DOHH2 (cell line): ENCODE results near the gene SH3GL3.
A peak's percentile ranks its signal among the peaks of the same experiment; 100 is the strongest.

ENCODE experiments used
- H3F3A ChIP-seq: fragments of 200-600 bp; sonication (generic), shearing (Covaris generic); 2 replicates; pipeline ENCODE4 v1.6.0; 2016; ENCODE audit warnings: antibody characterized with exemption, mild to moderate bottlenecking; ENCODE audit not compliant: control insufficient read depth, insufficient read depth
- H3K27ac ChIP-seq: fragments of 200-600 bp; sonication (generic); 2 replicates; pipeline ENCODE4 v1.5.1; 2014; ENCODE audit warnings: low read depth, mild to moderate bottlenecking, low read length, moderate library complexity
- H3K27me3 ChIP-seq: fragments of 200-600 bp; sonication (generic); 2 replicates; pipeline ENCODE4 v1.6.1; 2014; ENCODE audit warnings: mild to moderate bottlenecking, low read length, mixed read lengths; ENCODE audit not compliant: control insufficient read depth
- H3K36me3 ChIP-seq: fragments of 200-600 bp; sonication (generic); 2 replicates; pipeline ENCODE4 v1.6.1; 2014; ENCODE audit warnings: mild to moderate bottlenecking, low read length, moderate library complexity, mixed read lengths; ENCODE audit not compliant: control insufficient read depth
- H3K4me1 ChIP-seq: fragments of 200-600 bp; sonication (generic); 2 replicates; pipeline ENCODE4 v1.6.1; 2014; ENCODE audit warnings: mild to moderate bottlenecking, low read length, mixed read lengths; ENCODE audit not compliant: control insufficient read depth
- H3K4me2 ChIP-seq: fragments of 200-600 bp; sonication (generic); 2 replicates; pipeline ENCODE4 v1.6.0; 2014; ENCODE audit warnings: mild to moderate bottlenecking, low read length, moderate library complexity
- H3K4me3 ChIP-seq: fragments of 200-600 bp; sonication (generic); 2 replicates; pipeline ENCODE4 v1.5.1; 2014; ENCODE audit warnings: mild to moderate bottlenecking, low read length, mixed read lengths
- H3K79me2 ChIP-seq: fragments of 200-600 bp; sonication (generic); 2 replicates; pipeline ENCODE4 v1.6.1; 2014; ENCODE audit warnings: mild to moderate bottlenecking, low read length, mixed read lengths; ENCODE audit not compliant: control insufficient read depth
- H3K9me2 ChIP-seq: fragments of 200-600 bp; sonication (generic); replicated peaks from 2 replicates; pipeline ENCODE4 v1.6.1; 2014; ENCODE audit warnings: mild to moderate bottlenecking, low read length, mixed read lengths; ENCODE audit not compliant: control insufficient read depth
- H3K9me3 ChIP-seq: fragments of 200-600 bp; sonication (generic); 2 replicates; pipeline ENCODE4 v1.6.1; 2014; ENCODE audit warnings: antibody characterized with exemption, low read length, mixed read lengths; ENCODE audit not compliant: control insufficient read depth, insufficient read depth
- H4K20me1 ChIP-seq: fragments of 200-600 bp; sonication (generic); 2 replicates; pipeline ENCODE4 v1.6.0; 2014; ENCODE audit warnings: low read depth, mild to moderate bottlenecking, antibody characterized with exemption, low read length, moderate library complexity; ENCODE audit not compliant: control insufficient read depth, insufficient read depth
- EZH2phosphoT487 ChIP-seq: fragments of 200-600 bp; sonication (generic); IDR thresholded peaks from 2 replicates; pipeline ENCODE4 v1.6.1; 2017; ENCODE audit warnings: borderline replicate concordance, mild to moderate bottlenecking, antibody characterized with exemption, low read length, moderate library complexity, mixed read lengths
- TF ChIP-seq, protein P1 (sequence below): fragments of 200-600 bp; sonication (generic); IDR thresholded peaks from one replicate; pipeline ENCODE4 v1.5.1; 2014; ENCODE audit warnings: antibody characterized with exemption, mild to moderate bottlenecking, low read depth, low read length; ENCODE audit not compliant: poor library complexity, severe bottlenecking

SH3GL3 gene

DNA sequence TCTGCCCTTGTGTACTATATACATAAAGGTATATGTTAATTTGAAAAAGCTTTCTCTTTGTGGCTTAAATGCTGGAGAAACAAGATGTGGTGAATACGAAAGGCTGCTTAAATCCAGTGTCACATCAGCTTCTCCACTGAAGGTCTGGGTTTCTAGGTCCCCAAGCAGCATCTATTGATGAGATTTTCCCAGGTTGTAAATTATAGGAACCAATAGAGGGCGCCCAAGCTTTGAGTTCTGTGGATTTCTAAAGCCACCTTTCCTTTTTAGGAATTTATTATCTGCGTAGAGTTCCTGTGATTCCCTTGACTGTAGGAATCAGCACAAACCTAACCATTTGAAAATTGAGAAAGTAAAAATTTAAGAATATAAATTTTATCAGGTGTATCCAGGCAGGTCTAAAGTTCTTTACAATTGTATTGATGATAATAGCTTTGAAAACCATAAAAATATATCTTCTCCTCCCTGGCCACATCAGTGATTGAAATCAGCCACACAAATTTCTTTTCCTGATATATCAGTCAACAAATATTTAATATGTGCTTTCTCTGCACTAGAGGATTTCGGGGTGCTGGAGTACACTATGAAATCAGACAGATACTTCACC is 118.5 kb downstream of the SH3GL3 start:
- H3K36me3 ChIP-seq: no peaks in the 10 kb centered on the region
- no peak overlapping the region for H3K27ac ChIP-seq
- H3F3A ChIP-seq: no peaks in the 10 kb centered on the region
- no peaks in the 10 kb centered on the region for H3K9me2 ChIP-seq
- H3K79me2 ChIP-seq: no peaks in the 10 kb centered on the region
- no peaks in the 10 kb centered on the region for H3K9me3 ChIP-seq
- H3K4me2 ChIP-seq: no peak overlapping the region
- no peak for TF ChIP-seq EZH2phosphoT487
- TF ChIP-seq, protein P1, sequence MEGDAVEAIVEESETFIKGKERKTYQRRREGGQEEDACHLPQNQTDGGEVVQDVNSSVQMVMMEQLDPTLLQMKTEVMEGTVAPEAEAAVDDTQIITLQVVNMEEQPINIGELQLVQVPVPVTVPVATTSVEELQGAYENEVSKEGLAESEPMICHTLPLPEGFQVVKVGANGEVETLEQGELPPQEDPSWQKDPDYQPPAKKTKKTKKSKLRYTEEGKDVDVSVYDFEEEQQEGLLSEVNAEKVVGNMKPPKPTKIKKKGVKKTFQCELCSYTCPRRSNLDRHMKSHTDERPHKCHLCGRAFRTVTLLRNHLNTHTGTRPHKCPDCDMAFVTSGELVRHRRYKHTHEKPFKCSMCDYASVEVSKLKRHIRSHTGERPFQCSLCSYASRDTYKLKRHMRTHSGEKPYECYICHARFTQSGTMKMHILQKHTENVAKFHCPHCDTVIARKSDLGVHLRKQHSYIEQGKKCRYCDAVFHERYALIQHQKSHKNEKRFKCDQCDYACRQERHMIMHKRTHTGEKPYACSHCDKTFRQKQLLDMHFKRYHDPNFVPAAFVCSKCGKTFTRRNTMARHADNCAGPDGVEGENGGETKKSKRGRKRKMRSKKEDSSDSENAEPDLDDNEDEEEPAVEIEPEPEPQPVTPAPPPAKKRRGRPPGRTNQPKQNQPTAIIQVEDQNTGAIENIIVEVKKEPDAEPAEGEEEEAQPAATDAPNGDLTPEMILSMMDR: peak; percentile 65
- H3K4me1 ChIP-seq: peaks cover 3% of the 10 kb centered on the region; the same call in 1 of the 2 replicates
- no peak overlapping the region for H3K4me3 ChIP-seq
- no peaks in the 10 kb centered on the region for H4K20me1 ChIP-seq
- no peaks in the 10 kb centered on the region for H3K27me3 ChIP-seq

DNA sequence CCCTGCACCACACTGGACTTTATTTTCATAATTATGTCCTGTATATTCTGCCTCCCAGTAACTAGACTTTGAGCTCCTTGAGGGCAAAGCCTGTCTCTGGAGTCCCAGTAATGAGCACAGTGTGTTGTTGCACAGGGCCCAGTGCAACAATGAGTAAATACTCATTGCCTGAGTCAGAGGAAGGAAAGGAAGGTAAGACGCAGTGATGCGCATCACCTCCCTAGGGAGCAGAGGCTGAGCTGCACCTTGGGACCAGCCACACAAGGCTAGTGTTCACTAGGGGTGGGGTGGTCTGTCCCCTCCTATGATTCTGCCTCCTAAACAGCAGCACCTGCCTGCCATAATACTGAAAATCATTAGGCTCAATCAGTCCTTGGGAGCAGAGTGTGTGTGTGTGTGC is 120.2 kb downstream of the SH3GL3 start:
- no peak overlapping the region for H3K27ac ChIP-seq
- H3K4me1 ChIP-seq: peaks cover 3% of the 10 kb centered on the region; the same call in 1 of the 2 replicates
- no peaks in the 10 kb centered on the region for H3F3A ChIP-seq
- H3K4me3 ChIP-seq: no peak overlapping the region
- TF ChIP-seq, protein P1: no peak
- TF ChIP-seq EZH2phosphoT487: no peak
- no peak overlapping the region for H3K4me2 ChIP-seq
- no peaks in the 10 kb centered on the region for H3K27me3 ChIP-seq
- H3K9me2 ChIP-seq: no peaks in the 10 kb centered on the region
- H4K20me1 ChIP-seq: no peaks in the 10 kb centered on the region
- no peaks in the 10 kb centered on the region for H3K36me3 ChIP-seq
- no peaks in the 10 kb centered on the region for H3K9me3 ChIP-seq
- H3K79me2 ChIP-seq: no peaks in the 10 kb centered on the region

- Histone ChIP-seq H3K27ac (no peak overlapping the region), H4K20me1 (no peaks in the 10 kb centered on the region), H3K9me3 (no peaks in the 10 kb centered on the region), H3F3A (no peaks in the 10 kb centered on the region), H3K36me3 (no peaks in the 10 kb centered on the region), H3K4me1 (peaks cover 3% of the 10 kb centered on the region; the same call in 1 of the 2 replicates), H3K27me3 (no peaks in the 10 kb centered on the region), H3K79me2 (no peaks in the 10 kb centered on the region), H3K4me3 (no peak overlapping the region), H3K4me2 (no peak overlapping the region), H3K9me2 (no peaks in the 10 kb centered on the region)
- TF ChIP-seq, protein P1: no peak
- TF ChIP-seq EZH2phosphoT487: no peak
Observed at GRCh38 chr15:83569341-83569740, 122.2 kb downstream of the SH3GL3 start.

DNA sequence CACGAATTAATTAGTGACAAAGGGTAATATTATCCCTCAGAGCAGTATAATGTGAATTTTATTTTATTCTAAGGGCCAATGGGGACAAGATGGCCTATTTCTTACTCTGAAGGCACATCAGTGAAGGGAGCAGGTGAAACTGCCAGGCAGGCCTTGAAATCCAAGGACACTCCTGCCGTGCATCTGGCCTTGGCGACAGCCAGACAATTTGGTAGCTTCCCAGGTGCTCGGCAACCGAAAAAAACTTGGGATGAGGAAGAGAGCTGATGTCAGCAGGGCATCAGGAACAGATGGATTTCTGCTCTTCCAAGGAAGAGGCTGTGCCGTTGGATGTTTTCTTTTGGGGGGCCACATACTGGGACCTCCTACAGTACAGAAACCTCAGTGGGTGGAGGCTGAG is 123.6 kb downstream of the SH3GL3 start:
- Histone ChIP-seq H3K4me3 (no peak overlapping the region), H4K20me1 (no peaks in the 10 kb centered on the region), H3K27ac (no peak overlapping the region), H3K79me2 (no peaks in the 10 kb centered on the region), H3K27me3 (no peaks in the 10 kb centered on the region), H3F3A (no peaks in the 10 kb centered on the region), H3K4me2 (no peak overlapping the region), H3K9me2 (no peaks in the 10 kb centered on the region), H3K4me1 (peaks cover 3% of the 10 kb centered on the region; the same call in 1 of the 2 replicates), H3K9me3 (no peaks in the 10 kb centered on the region), H3K36me3 (no peaks in the 10 kb centered on the region)
- TF ChIP-seq, protein P1: no peak
- no peak for TF ChIP-seq EZH2phosphoT487
